NCI-H2081 (cell line): ENCODE data around the gene SRMS.
A peak's percentile ranks its signal among the peaks of the same experiment; 100 is the strongest.
"Not testable (repeated sequence)": the region's sequence is repeated elsewhere in the genome, so short reads cannot be mapped to it uniquely, and the experiment has no call there.

ENCODE experiments used
- DNase-seq, 2 experiments: peaks; one replicate each; lab custom pipeline; 2025; lab: John Stamatoyannopoulos, UW

The SRMS gene

GRCh38 chr20:63579017-63579694 is 31.6 kb upstream of the SRMS start:
- no peak for DNase-seq

- no peak for DNase-seq
Measured at GRCh38 chr20:63578224-63579016, 30.9 kb upstream of the SRMS start.

- peak in 1 of 2 experiments; percentile 15 for DNase-seq
Measured at GRCh38 chr20:63577317-63577894, 29.9 kb upstream of the SRMS start.

GRCh38 chr20:63576311-63576710 is 28.8 kb upstream of the SRMS start:
- no peak for DNase-seq

- DNase-seq = no peak
Measured at GRCh38 chr20:63574829-63575743, 27.5 kb upstream of the SRMS start.

GRCh38 chr20:63574156-63574828 is 26.7 kb upstream of the SRMS start, which contains the start of gene HELZ2:
TSS of gene HELZ2 (minus strand) at chr20:63574239. CDS start at chr20:63572385, 1,854 bp downstream.
- DNase-seq = peak; percentile 34 to 46

- DNase-seq = no peak
Measured at GRCh38 chr20:63573647-63574131, 26.1 kb upstream of the SRMS start.

GRCh38 chr20:63572788-63573646 is 25.5 kb upstream of the SRMS start:
- no peak for DNase-seq

- no peak for DNase-seq
Measured at GRCh38 chr20:63572071-63572787, 24.7 kb upstream of the SRMS start.

GRCh38 chr20:63571087-63571478 is 23.5 kb upstream of the SRMS start:
- DNase-seq = not testable (repeated sequence)

GRCh38 chr20:63570281-63571086 is 22.9 kb upstream of the SRMS start:
- DNase-seq = no peak

GRCh38 chr20:63568986-63569949 is 21.7 kb upstream of the SRMS start:
- no peak for DNase-seq

- no peak for DNase-seq
Measured at GRCh38 chr20:63568170-63568981, 20.8 kb upstream of the SRMS start.

GRCh38 chr20:63567386-63568169 is 20.0 kb upstream of the SRMS start:
- DNase-seq = no peak

- no peak for DNase-seq
Measured at GRCh38 chr20:63567136-63567385, 19.5 kb upstream of the SRMS start.
